ENCODE measurements around the gene PLSCR2. TPM values are rescaled to one million over a fixed set of nuclear protein-coding genes. Genes with fewer than 3 reads are reported as not detected.

Gene PLSCR2
- total and polyA plus RNA-seq, 10 of the 15 experiments (the other 5 are each of a cell fraction or from before 2014, with no cell fraction given), result not detected

DNA sequence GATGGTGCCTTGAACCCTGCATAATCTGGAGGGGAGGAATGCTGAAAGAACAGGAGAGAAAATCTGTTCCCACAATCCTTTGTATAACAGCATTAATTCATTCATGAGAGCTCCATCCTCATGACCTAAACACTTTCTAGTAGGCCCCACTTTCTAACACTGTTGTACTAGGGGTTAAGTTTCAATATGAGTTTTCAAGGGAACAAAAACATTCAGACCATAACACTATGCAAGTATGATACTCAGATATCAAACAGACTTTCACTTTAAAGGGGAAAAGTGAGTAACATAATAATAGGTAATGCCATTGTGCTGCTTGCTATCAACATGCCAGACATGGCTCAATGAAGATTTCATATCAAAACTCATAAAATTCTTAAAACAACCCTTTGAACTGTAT, 32.4 kb upstream of the PLSCR2 start:
- no peak overlapping the region for H3K4me3 ChIP-seq
- H4K20me1 ChIP-seq (ENCODE audit: control insufficient read depth, insufficient read depth), result no peaks in the 10 kb centered on the region
- FAIRE-seq (no peak), ATAC-seq (peak; percentile 59), DNase-seq (ENCODE audit: low read depth, low spot score) (no peak)
- ChIA-PET CTCF (interaction anchor here (0.6 kb wide), 1 partner anchor 114 kb away, joined by 3 read pairs; no protein-coding TSS in a partner anchor), POLR2A (no interaction called here), RAD21 (ENCODE audit: unreplicated experiment) (interaction anchor here (1.2 kb wide), 1 partner anchor 49 kb away, joined by 3 read pairs; no protein-coding TSS in a partner anchor), SMC1A (ENCODE audit: uncharacterized antibody, unreplicated experiment) (no interaction called here)
- H3K4me2 ChIP-seq (ENCODE audit: control insufficient read depth, insufficient read depth), result no peak overlapping the region
- H3K27me3 ChIP-seq (replicated peaks in 1 of 2; ENCODE audit: control insufficient read depth in 2 of 2, insufficient read depth in 2 of 2, low read length in 1 of 2), result no peaks in the 10 kb centered on the region; a peak in 1 of 4 replicates
- H3K36me3 ChIP-seq (ENCODE audit: control insufficient read depth in 2 of 2, insufficient read depth in 2 of 2, low read length in 1 of 2), result no peaks in the 10 kb centered on the region
- in situ Hi-C loops (cut with MboI), result no loop called here
- H3K27ac ChIP-seq (ENCODE audit: control insufficient read depth, insufficient read depth), result no peak overlapping the region
- H3K9me3 ChIP-seq (replicated peaks; ENCODE audit: control insufficient read depth, insufficient read depth, low read length), result no peaks in the 10 kb centered on the region; the same call in 2 of the 3 replicates
- no peaks in the 10 kb centered on the region for H3K79me2 ChIP-seq (ENCODE audit: control insufficient read depth, insufficient read depth, low read length)
- no TSS peak for BruUV-seq (replicated peaks)
- intact Hi-C loops (cut with micrococcal nuclease; ENCODE audit: unreplicated experiment), result loop anchor here (2.0 kb wide), 1 partner anchor 43 kb away; the partner anchor contains the start of gene PLSCR1
- no peak overlapping the region for H3K9ac ChIP-seq (ENCODE audit: control insufficient read depth, insufficient read depth, low read length)
- no peak overlapping the region for H2AFZ ChIP-seq (ENCODE audit: control insufficient read depth, low read depth, low read length)
- TF ChIP-seq RUNX3 (IDR thresholded peaks at IDR 0.05; ENCODE audit: low read length) (0 out of 2 replicates have a peak, but pooled peaks have one; percentile 21), JUNB (IDR thresholded peaks at IDR 0.05) (peak; percentile 45; the same call in 1 of the 2 replicates), NFIC (IDR thresholded peaks at IDR 0.05; ENCODE audit: low read depth, low read length) (0 out of 2 replicates have a peak, but pooled peaks have one; percentile 22), CEBPB (IDR thresholded peaks at IDR 0.05; ENCODE audit: borderline replicate concordance in 1 of 2, low read depth in 2 of 2, low read length in 2 of 2) (no peak), ZNF592 (IDR thresholded peaks at IDR 0.05) (no peak), BCL3 (IDR thresholded peaks at IDR 0.05; ENCODE audit: borderline replicate concordance, insufficient read depth, low read depth, low read length, poor library complexity, severe bottlenecking) (no peak), NR2F1 (conservative IDR thresholded peaks at IDR 0.05) (0 out of 2 replicates have a peak, but pooled peaks have one; percentile 17)
- peaks cover 6% of the 10 kb centered on the region; the same call in 1 of the 2 replicates for H3K4me1 ChIP-seq (ENCODE audit: control insufficient read depth, insufficient read depth, low read length)

Measured in GM12878 (cell line).